ENCODE data around the gene PSTPIP1. TPM values are rescaled to one million over a fixed set of nuclear protein-coding genes. Genes with fewer than 3 reads are reported as not detected.

The PSTPIP1 gene
- total RNA-seq, 2 experiments from 2014 or later, result 1.5 to 27.4 TPM

GRCh38 chr15:76954744-76955143 is 40.2 kb upstream of the PSTPIP1 start:
- no peak overlapping the region for H3K4me2 ChIP-seq (ENCODE audit: low read length)
- H3K27ac ChIP-seq (ENCODE audit: low read depth, low read length, poor library complexity, severe bottlenecking), result no peak overlapping the region
- DNase-seq (ENCODE audit: low spot score), result no peak
- H4K20me1 ChIP-seq (ENCODE audit: insufficient read depth, low read length), result no peaks in the 10 kb centered on the region
- no peak for TF ChIP-seq EZH2phosphoT487 (IDR thresholded peaks at IDR 0.05; ENCODE audit: borderline replicate concordance, low read depth, low read length)
- TF ChIP-seq CTCF (conservative IDR thresholded peaks at IDR 0.05; ENCODE audit: low read length), result no peak
- no peaks in the 10 kb centered on the region for H3K9me2 ChIP-seq (ENCODE audit: insufficient read depth, low read length)
- intact Hi-C loops (cut with micrococcal nuclease; ENCODE audit: unreplicated experiment), result no loop called here
- CTCF ChIA-PET (ENCODE audit: unreplicated experiment), result no interaction called here
- no peak overlapping the region for H2AFZ ChIP-seq (ENCODE audit: low read length)
- peaks cover 9% of the 10 kb centered on the region for H3K36me3 ChIP-seq (ENCODE audit: insufficient read depth, low read length)
- no peak overlapping the region for H3K4me3 ChIP-seq (ENCODE audit: low read depth, low read length, poor library complexity, severe bottlenecking)
- no peaks in the 10 kb centered on the region for H3K4me1 ChIP-seq (ENCODE audit: insufficient read depth, low read length, poor library complexity, severe bottlenecking)
- no peaks in the 10 kb centered on the region for H3K9me3 ChIP-seq (ENCODE audit: low read length)
- POLR2A ChIA-PET, result interaction anchor here (0.6 to 1.4 kb wide), 3 partner anchors 8 to 557 kb away, joined by 3 to 6 read pairs (median 3); no protein-coding TSS in a partner anchor
- no peaks in the 10 kb centered on the region for H3K79me2 ChIP-seq (ENCODE audit: insufficient read depth, low read depth, low read length)
- BruUV-seq (replicated peaks), result no TSS peak

DNA sequence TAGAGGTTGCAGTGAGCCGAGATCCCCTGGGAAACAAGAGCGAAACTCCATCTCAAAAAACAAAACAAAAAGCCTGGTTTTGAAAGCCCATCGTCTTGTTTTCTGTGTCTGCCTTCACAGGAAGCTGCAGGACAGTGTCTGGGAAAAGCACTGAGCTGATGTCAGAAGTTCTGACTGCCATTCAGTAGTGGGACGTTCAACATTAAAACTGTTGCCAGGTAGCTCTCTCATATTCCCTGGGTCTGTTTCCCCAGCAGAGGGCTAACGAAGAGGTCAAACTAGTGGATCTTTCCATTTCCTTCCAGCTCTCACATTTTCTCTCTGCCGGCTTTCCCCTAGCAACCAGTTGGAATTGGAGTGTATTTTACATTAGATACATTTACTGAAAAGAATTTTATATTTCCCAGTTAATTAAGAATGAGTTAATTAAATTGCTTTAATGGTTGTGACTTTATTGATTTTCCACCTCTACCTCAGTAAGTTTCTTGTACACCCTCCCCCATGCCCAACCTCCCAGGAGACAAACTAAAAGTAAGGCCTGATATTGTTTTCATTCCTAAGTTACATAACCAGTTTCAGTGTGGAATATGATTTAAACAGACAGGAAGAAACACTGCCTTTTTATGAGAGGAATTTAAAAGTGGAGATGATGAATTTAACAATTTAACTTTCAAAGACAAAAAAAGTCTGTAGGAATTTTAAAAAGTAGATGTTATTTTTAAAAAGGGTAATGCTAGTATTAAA is 33.5 kb upstream of the PSTPIP1 start:
- DNase-seq (ENCODE audit: low spot score), result no peak
- H3K9me2 ChIP-seq (ENCODE audit: insufficient read depth, low read length), result no peaks in the 10 kb centered on the region
- no peak for TF ChIP-seq CTCF (conservative IDR thresholded peaks at IDR 0.05; ENCODE audit: low read length)
- TF ChIP-seq EZH2phosphoT487 (IDR thresholded peaks at IDR 0.05; ENCODE audit: borderline replicate concordance, low read depth, low read length), result no peak
- H2AFZ ChIP-seq (ENCODE audit: low read length), result no peak overlapping the region
- CTCF ChIA-PET (ENCODE audit: unreplicated experiment), result no interaction called here
- H3K27ac ChIP-seq (ENCODE audit: low read depth, low read length, poor library complexity, severe bottlenecking), result no peak overlapping the region
- H3K79me2 ChIP-seq (ENCODE audit: insufficient read depth, low read depth, low read length), result no peaks in the 10 kb centered on the region
- H3K4me1 ChIP-seq (ENCODE audit: insufficient read depth, low read length, poor library complexity, severe bottlenecking), result no peaks in the 10 kb centered on the region
- no peak overlapping the region for H3K4me2 ChIP-seq (ENCODE audit: low read length)
- no TSS peak for BruUV-seq (replicated peaks)
- no peak overlapping the region for H3K4me3 ChIP-seq (ENCODE audit: low read depth, low read length, poor library complexity, severe bottlenecking)
- H3K9me3 ChIP-seq (ENCODE audit: low read length), result no peaks in the 10 kb centered on the region
- POLR2A ChIA-PET, result interaction anchor here (0.6 to 2.4 kb wide), 5 partner anchors 15 to 34 kb away, joined by 3 to 5 read pairs (median 3); partner anchors contain the start of gene PSTPIP1
- intact Hi-C loops (cut with micrococcal nuclease; ENCODE audit: unreplicated experiment), result no loop called here
- no peaks in the 10 kb centered on the region for H4K20me1 ChIP-seq (ENCODE audit: insufficient read depth, low read length)
- no peaks in the 10 kb centered on the region for H3K36me3 ChIP-seq (ENCODE audit: insufficient read depth, low read length)

Data from OCI-LY7 (cell line).